ENCODE results near the gene LSM4.
"Not testable (repeated sequence)": the region's sequence is repeated elsewhere in the genome, so short reads cannot be mapped to it uniquely, and the experiment has no call there.

The LSM4 gene

DNA sequence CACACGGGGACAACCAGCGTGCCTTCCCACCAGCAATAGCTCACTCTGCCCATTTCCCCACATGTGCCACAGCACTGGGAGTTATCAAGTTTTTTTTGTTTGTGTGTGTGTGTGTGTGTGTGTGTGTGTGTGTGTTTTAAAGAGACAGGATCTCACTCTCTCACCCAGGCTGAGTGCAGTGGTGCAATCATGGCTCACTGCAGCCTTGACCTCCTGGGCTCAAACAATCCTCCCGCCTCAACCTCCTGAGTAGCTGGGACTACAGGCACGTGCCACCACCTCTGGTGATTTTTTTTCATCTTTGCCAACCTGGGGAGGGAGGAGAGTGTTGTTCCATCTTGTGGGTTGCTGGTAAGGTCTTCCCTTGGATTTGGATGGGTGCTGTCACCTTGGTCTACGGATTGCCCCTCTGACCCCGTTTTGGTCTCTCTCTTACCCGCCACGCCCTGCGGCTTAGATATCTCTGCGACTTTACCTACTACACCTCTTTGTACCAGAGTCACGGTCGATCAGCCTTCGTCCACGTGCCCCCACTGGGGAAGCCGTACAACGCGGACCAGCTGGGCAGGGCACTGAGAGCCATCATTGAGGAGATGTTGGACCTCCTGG, 40.2 kb upstream of the LSM4 start:
- H3K27me3 ChIP-seq (ENCODE audit: insufficient read depth, low read length, poor library complexity, severe bottlenecking): no peaks in the 10 kb centered on the region
- H3K9ac ChIP-seq (ENCODE audit: low read depth, low read length, poor library complexity, severe bottlenecking): no peak overlapping the region
- H3K79me2 ChIP-seq (ENCODE audit: insufficient read depth, low read length): no peaks in the 10 kb centered on the region
- no peak for TF ChIP-seq EZH2phosphoT487 (IDR thresholded peaks at IDR 0.05; ENCODE audit: borderline replicate concordance)
- TF ChIP-seq, protein P1, sequence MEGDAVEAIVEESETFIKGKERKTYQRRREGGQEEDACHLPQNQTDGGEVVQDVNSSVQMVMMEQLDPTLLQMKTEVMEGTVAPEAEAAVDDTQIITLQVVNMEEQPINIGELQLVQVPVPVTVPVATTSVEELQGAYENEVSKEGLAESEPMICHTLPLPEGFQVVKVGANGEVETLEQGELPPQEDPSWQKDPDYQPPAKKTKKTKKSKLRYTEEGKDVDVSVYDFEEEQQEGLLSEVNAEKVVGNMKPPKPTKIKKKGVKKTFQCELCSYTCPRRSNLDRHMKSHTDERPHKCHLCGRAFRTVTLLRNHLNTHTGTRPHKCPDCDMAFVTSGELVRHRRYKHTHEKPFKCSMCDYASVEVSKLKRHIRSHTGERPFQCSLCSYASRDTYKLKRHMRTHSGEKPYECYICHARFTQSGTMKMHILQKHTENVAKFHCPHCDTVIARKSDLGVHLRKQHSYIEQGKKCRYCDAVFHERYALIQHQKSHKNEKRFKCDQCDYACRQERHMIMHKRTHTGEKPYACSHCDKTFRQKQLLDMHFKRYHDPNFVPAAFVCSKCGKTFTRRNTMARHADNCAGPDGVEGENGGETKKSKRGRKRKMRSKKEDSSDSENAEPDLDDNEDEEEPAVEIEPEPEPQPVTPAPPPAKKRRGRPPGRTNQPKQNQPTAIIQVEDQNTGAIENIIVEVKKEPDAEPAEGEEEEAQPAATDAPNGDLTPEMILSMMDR (conservative IDR thresholded peaks at IDR 0.05; ENCODE audit: low read length): no peak
- H3K4me3 ChIP-seq (ENCODE audit: low read length, poor library complexity, severe bottlenecking): no peak overlapping the region
- no peaks in the 10 kb centered on the region for H3F3A ChIP-seq (ENCODE audit: low read depth)
- no peaks in the 10 kb centered on the region for H3K9me2 ChIP-seq (replicated peaks; ENCODE audit: low read depth, low read length)
- H4K20me1 ChIP-seq (ENCODE audit: insufficient read depth, low read length, poor library complexity, severe bottlenecking): no peaks in the 10 kb centered on the region
- H3K9me3 ChIP-seq (ENCODE audit: insufficient read depth, low read depth, low read length): no peaks in the 10 kb centered on the region
- H3K4me1 ChIP-seq (ENCODE audit: insufficient read depth, low read length, poor library complexity, severe bottlenecking): peaks cover 7% of the 10 kb centered on the region
- no peak overlapping the region for H2AFZ ChIP-seq (ENCODE audit: low read length)
- peaks cover 51% of the 10 kb centered on the region; the same call in 1 of the 2 replicates for H3K36me3 ChIP-seq (ENCODE audit: insufficient read depth, low read length)
- no peak overlapping the region for H3K4me2 ChIP-seq (ENCODE audit: low read depth, low read length, poor library complexity, severe bottlenecking)

DNA sequence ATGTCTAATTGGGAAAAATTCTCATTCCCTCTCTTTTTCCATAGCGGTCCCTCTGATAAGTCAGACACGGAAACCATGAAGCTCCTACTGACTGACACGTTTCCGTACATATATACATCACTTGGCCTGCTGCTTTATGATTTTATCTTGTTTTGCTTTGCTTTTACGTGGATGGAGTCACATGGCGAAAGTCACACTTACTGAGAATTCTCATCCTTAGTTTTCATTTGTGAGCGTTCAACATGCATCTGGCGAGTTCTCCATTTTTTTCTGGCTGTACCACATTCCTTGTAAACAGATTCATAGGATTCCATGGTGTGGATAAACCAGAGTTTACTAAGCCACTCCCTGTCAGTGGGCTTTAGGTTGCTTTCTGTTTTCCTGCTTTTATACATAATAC, 38.8 kb upstream of the LSM4 start:
- Histone ChIP-seq H4K20me1 (ENCODE audit: insufficient read depth, low read length, poor library complexity, severe bottlenecking) (no peaks in the 10 kb centered on the region), H3K4me2 (ENCODE audit: low read depth, low read length, poor library complexity, severe bottlenecking) (no peak overlapping the region), H3K9ac (ENCODE audit: low read depth, low read length, poor library complexity, severe bottlenecking) (no peak overlapping the region), H3K36me3 (ENCODE audit: insufficient read depth, low read length) (peaks cover 65% of the 10 kb centered on the region; the same call in 1 of the 2 replicates), H3K9me3 (ENCODE audit: insufficient read depth, low read depth, low read length) (no peaks in the 10 kb centered on the region), H3F3A (ENCODE audit: low read depth) (no peaks in the 10 kb centered on the region), H3K27me3 (ENCODE audit: insufficient read depth, low read length, poor library complexity, severe bottlenecking) (no peaks in the 10 kb centered on the region), H3K79me2 (ENCODE audit: insufficient read depth, low read length) (no peaks in the 10 kb centered on the region), H3K4me3 (ENCODE audit: low read length, poor library complexity, severe bottlenecking) (no peak overlapping the region), H3K4me1 (ENCODE audit: insufficient read depth, low read length, poor library complexity, severe bottlenecking) (peaks cover 7% of the 10 kb centered on the region), H2AFZ (ENCODE audit: low read length) (no peak overlapping the region), H3K9me2 (replicated peaks; ENCODE audit: low read depth, low read length) (no peaks in the 10 kb centered on the region)
- TF ChIP-seq EZH2phosphoT487 (IDR thresholded peaks at IDR 0.05; ENCODE audit: borderline replicate concordance): no peak
- TF ChIP-seq, protein P1 (conservative IDR thresholded peaks at IDR 0.05; ENCODE audit: low read length): no peak

DNA sequence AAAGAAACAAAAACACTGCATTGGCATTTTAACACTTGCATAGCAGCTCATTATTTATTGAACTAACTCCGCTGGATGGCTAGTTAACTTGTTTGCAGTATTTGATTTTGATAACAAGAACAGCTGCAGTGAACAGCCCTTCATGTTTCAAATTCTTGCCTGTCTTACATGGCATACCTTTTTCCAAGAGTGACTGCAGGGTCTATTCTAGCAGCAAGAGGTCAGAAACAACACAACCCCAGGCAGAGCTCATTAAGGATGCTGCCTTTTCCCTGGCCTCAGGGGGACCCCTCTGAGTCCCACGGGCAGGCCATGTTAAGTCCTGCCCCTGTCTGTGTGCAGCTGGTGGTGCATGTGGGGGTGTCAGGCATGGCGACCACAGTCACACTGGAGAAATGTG, 34.2 kb upstream of the LSM4 start:
- H3K9me3 ChIP-seq (ENCODE audit: insufficient read depth, low read depth, low read length): no peaks in the 10 kb centered on the region
- H3F3A ChIP-seq (ENCODE audit: low read depth): no peaks in the 10 kb centered on the region
- no peak for TF ChIP-seq EZH2phosphoT487 (IDR thresholded peaks at IDR 0.05; ENCODE audit: borderline replicate concordance)
- TF ChIP-seq, protein P1 (conservative IDR thresholded peaks at IDR 0.05; ENCODE audit: low read length): no peak
- H3K9me2 ChIP-seq (replicated peaks; ENCODE audit: low read depth, low read length): no peaks in the 10 kb centered on the region
- no peaks in the 10 kb centered on the region for H3K4me1 ChIP-seq (ENCODE audit: insufficient read depth, low read length, poor library complexity, severe bottlenecking)
- H3K79me2 ChIP-seq (ENCODE audit: insufficient read depth, low read length): no peaks in the 10 kb centered on the region; the same call in 1 of the 2 replicates
- H3K4me2 ChIP-seq (ENCODE audit: low read depth, low read length, poor library complexity, severe bottlenecking): no peak overlapping the region
- H3K4me3 ChIP-seq (ENCODE audit: low read length, poor library complexity, severe bottlenecking): no peak overlapping the region
- no peak overlapping the region for H3K9ac ChIP-seq (ENCODE audit: low read depth, low read length, poor library complexity, severe bottlenecking)
- H3K27me3 ChIP-seq (ENCODE audit: insufficient read depth, low read length, poor library complexity, severe bottlenecking): no peaks in the 10 kb centered on the region
- H3K36me3 ChIP-seq (ENCODE audit: insufficient read depth, low read length): peaks cover 49% of the 10 kb centered on the region; the same call in 1 of the 2 replicates
- H4K20me1 ChIP-seq (ENCODE audit: insufficient read depth, low read length, poor library complexity, severe bottlenecking): no peaks in the 10 kb centered on the region
- no peak overlapping the region for H2AFZ ChIP-seq (ENCODE audit: low read length)

DNA sequence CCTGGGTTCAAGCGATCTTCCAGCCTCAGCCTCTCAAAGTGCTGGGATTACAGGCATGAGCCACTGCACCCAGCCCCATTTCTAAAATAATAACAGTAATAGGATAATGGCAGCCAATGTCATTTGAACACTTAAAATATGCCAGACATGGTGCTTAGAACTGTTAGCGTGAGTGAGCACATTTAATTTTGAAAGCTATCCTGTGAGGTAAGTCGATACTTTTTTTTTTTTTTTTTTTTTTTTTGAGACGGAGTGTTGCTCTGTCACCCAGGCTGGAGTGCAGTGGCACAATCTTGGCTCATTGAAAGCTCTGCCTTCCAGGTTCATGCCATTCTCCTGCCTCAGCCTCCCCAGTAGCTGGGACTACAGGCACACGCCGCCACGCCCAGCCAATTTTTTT, 31.9 kb upstream of the LSM4 start:
- H3K79me2 ChIP-seq (ENCODE audit: insufficient read depth, low read length); H3K4me2 ChIP-seq (ENCODE audit: low read depth, low read length, poor library complexity, severe bottlenecking); H3K27me3 ChIP-seq (ENCODE audit: insufficient read depth, low read length, poor library complexity, severe bottlenecking); H3K4me3 ChIP-seq (ENCODE audit: low read length, poor library complexity, severe bottlenecking); H3K9ac ChIP-seq (ENCODE audit: low read depth, low read length, poor library complexity, severe bottlenecking); H3K9me2 ChIP-seq (replicated peaks; ENCODE audit: low read depth, low read length); H2AFZ ChIP-seq (ENCODE audit: low read length); H3K4me1 ChIP-seq (ENCODE audit: insufficient read depth, low read length, poor library complexity, severe bottlenecking); H4K20me1 ChIP-seq (ENCODE audit: insufficient read depth, low read length, poor library complexity, severe bottlenecking); H3F3A ChIP-seq (ENCODE audit: low read depth); H3K9me3 ChIP-seq (ENCODE audit: insufficient read depth, low read depth, low read length): not testable (repeated sequence)
- peaks cover 40% of the 10 kb centered on the region; the same call in 1 of the 2 replicates for H3K36me3 ChIP-seq (ENCODE audit: insufficient read depth, low read length)

Data from Loucy (cell line).